A549 (cell line): ENCODE results near the gene FBXL4.

Experiments
- CBX2 ChIP-seq: fragments of 200-600 bp; sonication (generic); IDR thresholded peaks from 2 replicates; pipeline ENCODE4 v1.6.1; 2016; ENCODE audit warnings: low read depth, mild to moderate bottlenecking, borderline replicate concordance
- CTCF ChIP-seq: fragments of >200 bp; sonication (Bioruptor Twin); formaldehyde crosslinking; IDR thresholded peaks from 3 replicates; pipeline ENCODE4 v1.5.1; 2016
- EP300 ChIP-seq, 2 experiments: fragments of >200 bp; sonication (Bioruptor Twin); formaldehyde crosslinking; IDR thresholded peaks; 2 replicates in 1 of 2; 3 replicates in 1 of 2; pipeline ENCODE4 v1.6.1; 2016 to 2017
- JUN ChIP-seq, 2 experiments: fragments of >200 bp; sonication (Bioruptor Twin); formaldehyde crosslinking; IDR thresholded peaks; 2 replicates in 1 of 2; 3 replicates in 1 of 2; pipeline ENCODE4 v1.6.1; 2016 to 2017
- MAFK ChIP-seq: fragments of 450-650 bp; IDR thresholded peaks from 2 replicates; pipeline ENCODE4 v1.6.1; 2014; ENCODE audit not compliant: partially characterized antibody
- MAX ChIP-seq: IDR thresholded peaks from 2 replicates; pipeline ENCODE4 v1.6.1; 2012
- NR3C1 ChIP-seq: fragments of >200 bp; sonication (Bioruptor Twin); formaldehyde crosslinking; IDR thresholded peaks from 3 replicates; pipeline ENCODE4 v1.6.1; 2017
- POLR2A ChIP-seq: IDR thresholded peaks from 2 replicates; pipeline ENCODE4 v1.6.1; 2012; ENCODE audit warnings: mild to moderate bottlenecking, low read length
- SMC3 ChIP-seq: fragments of >200 bp; sonication (Bioruptor Twin); formaldehyde crosslinking; IDR thresholded peaks from 3 replicates; pipeline ENCODE4 v1.6.1; 2018; ENCODE audit warnings: inconsistent platforms
- SREBF2 ChIP-seq: fragments of 450-650 bp; IDR thresholded peaks from 2 replicates; pipeline ENCODE4 v1.6.1; 2014; ENCODE audit warnings: mild to moderate bottlenecking, moderate library complexity
- TF ChIP-seq, protein P1 (sequence below): IDR thresholded peaks from 2 replicates; pipeline ENCODE4 v1.6.1; 2012

GRCh38 chr6:98836962-98837944, 110.5 kb downstream of the FBXL4 start:
- TF ChIP-seq SREBF2: no peak
- no peak for TF ChIP-seq CBX2
- TF ChIP-seq CTCF: no peak
- no peak for TF ChIP-seq SMC3
- no peak for TF ChIP-seq NR3C1
- no peak for TF ChIP-seq EP300 (IDR thresholded peaks at IDR 0.05)
- peak; percentile 47 for TF ChIP-seq MAFK
- TF ChIP-seq MAX: no peak
- TF ChIP-seq, protein P1, sequence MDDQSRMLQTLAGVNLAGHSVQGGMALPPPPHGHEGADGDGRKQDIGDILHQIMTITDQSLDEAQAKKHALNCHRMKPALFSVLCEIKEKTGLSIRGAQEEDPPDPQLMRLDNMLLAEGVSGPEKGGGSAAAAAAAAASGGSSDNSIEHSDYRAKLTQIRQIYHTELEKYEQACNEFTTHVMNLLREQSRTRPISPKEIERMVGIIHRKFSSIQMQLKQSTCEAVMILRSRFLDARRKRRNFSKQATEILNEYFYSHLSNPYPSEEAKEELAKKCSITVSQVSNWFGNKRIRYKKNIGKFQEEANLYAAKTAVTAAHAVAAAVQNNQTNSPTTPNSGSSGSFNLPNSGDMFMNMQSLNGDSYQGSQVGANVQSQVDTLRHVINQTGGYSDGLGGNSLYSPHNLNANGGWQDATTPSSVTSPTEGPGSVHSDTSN: no peak
- TF ChIP-seq JUN (IDR thresholded peaks at IDR 0.05): no peak
- no peak for TF ChIP-seq POLR2A
